ENCODE data around the gene ANKRD40. TPM values are rescaled to one million over a fixed set of nuclear protein-coding genes. Genes with fewer than 3 reads are reported as not detected.

ANKRD40 gene
- total and polyA plus RNA-seq, 9 of the 15 experiments (the other 6 are each of a cell fraction or from before 2014, with no cell fraction given), result 9.0 to 28.9 (median 27.7) TPM

GRCh38 chr17:50707289-50708049 lies at the start of gene ANKRD40 (continued):
- TF ChIP-seq, protein P1, sequence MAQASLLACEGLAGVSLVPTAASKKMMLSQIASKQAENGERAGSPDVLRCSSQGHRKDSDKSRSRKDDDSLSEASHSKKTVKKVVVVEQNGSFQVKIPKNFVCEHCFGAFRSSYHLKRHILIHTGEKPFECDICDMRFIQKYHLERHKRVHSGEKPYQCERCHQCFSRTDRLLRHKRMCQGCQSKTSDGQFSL (CRISPR knock-in tag; IDR thresholded peaks at IDR 0.05), result no peak
- TF ChIP-seq, protein P1 (tag; IDR thresholded peaks at IDR 0.05), result no peak
- TF ChIP-seq ZBTB8A (IDR thresholded peaks at IDR 0.05; ENCODE audit: partially characterized antibody) (no peak), AFF4 (CRISPR knock-in tag; IDR thresholded peaks at IDR 0.05) (peak; percentile 86), ZNF592 (IDR thresholded peaks at IDR 0.05) (peak; percentile 44), ZSCAN32 (CRISPR knock-in tag; IDR thresholded peaks at IDR 0.05) (0 out of 2 replicates have a peak, but pooled peaks have one; percentile 33), HIVEP1 (CRISPR knock-in tag; IDR thresholded peaks at IDR 0.05) (0 out of 2 replicates have a peak, but pooled peaks have one; percentile 56), MAFG (tag; conservative IDR thresholded peaks at IDR 0.05) (0 out of 2 replicates have a peak, but pooled peaks have one; percentile 4), SMAD4 (CRISPR knock-in tag; conservative IDR thresholded peaks at IDR 0.05) (peak; percentile 81), ETV5 (CRISPR knock-in tag; IDR thresholded peaks at IDR 0.05; ENCODE audit: low read depth) (no peak), ZNF644 (tag; IDR thresholded peaks at IDR 0.05; ENCODE audit: low read depth) (peak; percentile 77; the same call in 1 of the 2 replicates), XRCC5 (IDR thresholded peaks at IDR 0.05; ENCODE audit: low read depth, low read length) (peak; percentile 96), CCNT2 (IDR thresholded peaks at IDR 0.05; ENCODE audit: borderline replicate concordance, extremely low read depth, insufficient read length, low read depth, low read length) (peak; percentile 84)
- TF ChIP-seq, protein P2, sequence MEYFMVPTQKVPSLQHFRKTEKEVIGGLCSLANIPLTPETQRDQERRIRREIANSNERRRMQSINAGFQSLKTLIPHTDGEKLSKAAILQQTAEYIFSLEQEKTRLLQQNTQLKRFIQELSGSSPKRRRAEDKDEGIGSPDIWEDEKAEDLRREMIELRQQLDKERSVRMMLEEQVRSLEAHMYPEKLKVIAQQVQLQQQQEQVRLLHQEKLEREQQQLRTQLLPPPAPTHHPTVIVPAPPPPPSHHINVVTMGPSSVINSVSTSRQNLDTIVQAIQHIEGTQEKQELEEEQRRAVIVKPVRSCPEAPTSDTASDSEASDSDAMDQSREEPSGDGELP (CRISPR knock-in tag; IDR thresholded peaks at IDR 0.05; ENCODE audit: borderline replicate concordance), result peak; percentile 69
